Ureter (tissue), 1 donor: Measurements from ENCODE around the gene RIMBP2. TPM values are rescaled to one million over a fixed set of nuclear protein-coding genes. Genes with fewer than 3 reads are reported as not detected.

ENCODE experiments used
- DNase-seq: peaks from one replicate; pipeline ENCODE4 v3.0.0-alpha.2; 2020; ENCODE audit warnings: low spot score
- total RNA-seq: library from RNA; stranded (reverse); gene quantifications from one replicate; pipeline ENCODE4 v1.2.4, GENCODE V29; 2023
- donor health status: DM: yes; HTN: yes; CAD: no.

RIMBP2 gene
- total RNA-seq, 1 donor from 2014 or later, result 0.57 TPM

GRCh38 chr12:130374083-130374482, 342.0 kb downstream of the RIMBP2 start:
- no peak for DNase-seq

GRCh38 chr12:130372936-130373335, 343.2 kb downstream of the RIMBP2 start:
- DNase-seq, result no peak

GRCh38 chr12:130371296-130371695, 344.8 kb downstream of the RIMBP2 start:
- DNase-seq, result no peak

GRCh38 chr12:130369816-130370215, 346.3 kb downstream of the RIMBP2 start:
- no peak for DNase-seq

- no peak for DNase-seq
Observed at GRCh38 chr12:130367523-130367922, 348.6 kb downstream of the RIMBP2 start.

GRCh38 chr12:130367003-130367402, 349.1 kb downstream of the RIMBP2 start:
- DNase-seq, result no peak

GRCh38 chr12:130366159-130366558, 349.9 kb downstream of the RIMBP2 start:
- no peak for DNase-seq

GRCh38 chr12:130364578-130364977, 351.5 kb downstream of the RIMBP2 start:
- DNase-seq, result no peak

GRCh38 chr12:130362060-130362459, 354.0 kb downstream of the RIMBP2 start:
- no peak for DNase-seq

GRCh38 chr12:130357729-130358330, 358.3 kb downstream of the RIMBP2 start:
- DNase-seq, result no peak

- DNase-seq, result no peak
Observed at GRCh38 chr12:130357241-130357640, 358.9 kb downstream of the RIMBP2 start.

GRCh38 chr12:130356222-130356621, 359.9 kb downstream of the RIMBP2 start:
- no peak for DNase-seq

GRCh38 chr12:130354407-130354806, 361.7 kb downstream of the RIMBP2 start:
- no peak for DNase-seq

- no peak for DNase-seq
Observed at GRCh38 chr12:130353081-130353480, 363.0 kb downstream of the RIMBP2 start.

- no peak for DNase-seq
Observed at GRCh38 chr12:130351326-130351725, 364.8 kb downstream of the RIMBP2 start.

GRCh38 chr12:130350715-130351114, 365.4 kb downstream of the RIMBP2 start:
- no peak for DNase-seq

GRCh38 chr12:130347588-130347987, 368.5 kb downstream of the RIMBP2 start:
- no peak for DNase-seq

Other genes with a start within 250 kb of the RIMBP2 start
- gene STX2, start 123.0 kb upstream of the RIMBP2 start, total RNA-seq, result 12.4 TPM
- gene RAN, start 155.8 kb upstream of the RIMBP2 start, total RNA-seq, result 493 TPM
- 80.2 TPM for gene ADGRD1, start 237.6 kb upstream of the RIMBP2 start, total RNA-seq